Islet of Langerhans (tissue), 1 donor: Measurements from ENCODE around the gene CNKSR3.
A peak's percentile ranks its signal among the peaks of the same experiment; 100 is the strongest.

Experiments used
- FAIRE-seq: peaks from one replicate; lab custom pipeline; 2011; peaks lifted over from hg19 to GRCh38; lab: Jason Lieb, UNC

The CNKSR3 gene

DNA sequence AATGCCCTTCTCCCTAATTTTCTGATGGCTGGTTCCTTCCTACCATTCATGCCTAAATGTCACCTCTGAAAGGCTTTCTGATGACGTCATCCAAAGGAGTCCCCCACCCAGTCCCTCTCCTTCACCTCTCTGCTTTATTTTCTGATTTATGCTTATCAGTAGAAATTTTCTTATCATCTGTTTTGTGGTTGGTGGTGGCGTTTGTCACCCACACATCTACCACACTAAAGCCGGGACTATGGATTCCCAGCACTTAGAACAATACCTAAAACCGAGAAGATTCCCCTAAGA is 9.0 kb downstream of the CNKSR3 start:
- FAIRE-seq = no peak

DNA sequence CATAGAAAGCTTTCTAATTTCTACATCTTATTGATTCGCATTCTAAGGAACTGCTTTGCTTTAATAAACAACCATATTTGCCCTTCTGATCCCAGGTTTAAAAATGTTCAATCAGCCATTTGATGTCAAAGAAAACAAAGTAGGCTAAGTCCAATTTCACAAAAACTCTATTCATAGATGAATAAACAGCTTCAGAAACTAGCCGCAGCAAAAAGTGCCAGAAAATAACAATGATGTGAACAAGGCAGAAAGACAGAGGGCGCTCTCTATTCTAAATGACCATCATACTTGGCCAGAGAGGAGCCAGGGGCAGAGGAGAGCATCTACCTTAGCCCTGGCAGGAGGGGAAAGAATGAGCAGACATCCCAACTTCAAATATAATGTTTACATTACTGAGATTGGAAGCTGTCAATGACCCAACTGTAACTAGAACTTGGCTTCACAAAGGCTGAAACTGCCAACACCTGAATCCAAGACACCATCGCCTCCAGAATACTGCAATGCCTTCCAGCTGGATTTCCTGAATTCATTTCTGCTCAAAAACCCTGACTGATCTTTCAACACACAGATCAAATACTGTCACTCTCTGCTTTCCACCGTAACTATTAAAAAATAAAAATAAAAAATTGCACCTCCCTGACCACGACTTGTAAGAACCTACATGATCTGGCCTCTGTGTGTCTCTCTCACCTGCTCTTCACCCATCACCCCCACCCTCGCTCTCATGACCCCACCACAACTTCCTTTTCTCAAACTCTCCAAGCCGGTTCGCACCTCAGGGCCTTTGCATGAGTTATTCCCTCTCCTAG is 9.5 kb downstream of the CNKSR3 start:
- FAIRE-seq = no peak

DNA sequence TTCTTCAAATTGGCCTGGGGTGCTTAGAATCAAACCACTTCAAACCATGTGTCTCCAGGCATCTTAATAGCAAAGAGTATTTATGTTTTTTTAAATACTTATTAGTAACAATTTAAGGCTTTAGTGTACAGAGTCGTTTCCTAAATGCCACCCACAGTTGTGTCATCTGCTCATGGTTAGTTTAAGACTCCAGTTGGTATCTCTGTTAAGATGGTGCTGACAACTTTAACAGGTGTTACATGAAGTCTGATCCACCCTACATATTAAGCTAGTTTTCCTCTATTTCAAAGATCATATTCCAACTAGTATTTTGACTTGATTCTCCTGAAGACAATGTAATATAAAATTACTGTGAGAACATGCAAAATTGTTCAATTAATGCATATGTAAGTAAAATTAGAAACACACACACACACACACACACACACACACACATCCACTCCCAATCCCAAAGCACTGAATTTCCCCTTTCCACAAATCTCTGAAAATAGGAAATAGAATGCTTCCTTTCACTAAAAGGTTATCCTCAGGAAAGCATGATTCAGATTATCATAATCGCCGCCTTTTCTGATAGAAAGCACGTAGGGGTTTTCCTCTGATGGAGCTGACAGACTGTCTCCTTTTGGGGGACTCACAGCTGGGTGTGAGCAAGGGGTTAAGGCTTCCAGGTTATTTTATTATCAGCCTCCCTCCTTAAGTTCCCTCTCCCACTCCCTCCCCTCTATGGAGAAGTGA is 10.5 kb downstream of the CNKSR3 start:
- FAIRE-seq = no peak

DNA sequence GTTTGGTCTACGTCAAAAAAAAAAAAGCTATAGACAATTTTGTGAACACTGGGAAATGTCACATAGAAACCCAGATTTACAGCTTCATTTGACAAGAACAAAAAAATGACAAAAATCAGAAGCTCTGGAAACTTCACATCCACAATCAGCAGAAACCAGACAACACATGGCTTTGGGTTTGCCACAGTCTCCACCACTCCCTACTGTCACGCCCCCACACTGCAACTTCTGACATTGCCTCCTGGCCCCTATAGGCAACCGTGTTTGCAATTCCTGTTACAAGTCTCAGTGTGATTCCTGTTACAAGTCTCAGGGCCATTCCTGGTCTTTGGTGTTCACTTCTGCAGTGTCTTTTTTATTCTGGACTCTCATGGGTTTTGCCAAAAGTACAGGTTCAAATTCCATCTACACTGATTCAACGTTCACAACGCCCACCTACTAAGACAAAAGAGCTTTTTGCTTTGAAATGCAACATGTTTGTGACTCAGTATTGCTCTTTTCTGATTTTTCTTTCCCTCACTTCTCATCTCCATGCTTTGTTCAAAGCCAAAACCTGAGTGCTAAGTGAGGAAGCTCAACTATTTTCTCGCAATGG is 12.0 kb downstream of the CNKSR3 start:
- FAIRE-seq = no peak

DNA sequence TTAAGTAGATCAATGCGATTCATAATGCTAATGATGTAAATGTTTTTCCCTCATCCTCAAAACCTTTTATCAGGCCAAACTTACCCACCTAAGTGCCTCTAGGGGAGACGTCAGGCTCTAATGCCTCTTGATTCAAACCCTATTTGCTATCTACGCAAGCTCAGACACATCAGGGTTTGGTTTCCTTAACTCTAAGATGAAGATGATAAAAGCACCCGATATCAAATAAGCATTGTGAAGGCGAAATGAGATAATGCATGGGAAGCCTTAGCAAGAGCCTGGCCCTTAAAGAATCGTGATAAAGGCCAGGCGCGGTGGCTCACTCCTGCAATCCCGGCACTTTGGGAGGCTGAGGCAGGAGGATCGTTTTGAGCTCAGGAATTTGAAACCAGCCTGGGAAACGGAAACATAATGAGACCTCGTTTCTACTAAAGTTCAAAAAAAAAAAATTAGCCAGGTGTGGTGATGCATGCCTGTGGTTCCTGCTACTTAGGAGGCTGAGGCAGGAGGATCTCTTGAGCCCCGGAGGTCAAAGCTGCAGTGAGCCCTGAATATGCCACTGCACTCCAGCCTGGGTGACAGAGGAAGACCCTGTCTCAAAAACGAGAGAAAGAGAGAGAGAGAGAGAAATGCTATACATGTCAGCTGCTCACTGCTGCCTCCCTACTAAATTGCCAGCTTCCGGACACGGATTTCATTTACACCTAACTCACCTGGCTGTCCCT is 13.5 kb downstream of the CNKSR3 start:
- FAIRE-seq = no peak

DNA sequence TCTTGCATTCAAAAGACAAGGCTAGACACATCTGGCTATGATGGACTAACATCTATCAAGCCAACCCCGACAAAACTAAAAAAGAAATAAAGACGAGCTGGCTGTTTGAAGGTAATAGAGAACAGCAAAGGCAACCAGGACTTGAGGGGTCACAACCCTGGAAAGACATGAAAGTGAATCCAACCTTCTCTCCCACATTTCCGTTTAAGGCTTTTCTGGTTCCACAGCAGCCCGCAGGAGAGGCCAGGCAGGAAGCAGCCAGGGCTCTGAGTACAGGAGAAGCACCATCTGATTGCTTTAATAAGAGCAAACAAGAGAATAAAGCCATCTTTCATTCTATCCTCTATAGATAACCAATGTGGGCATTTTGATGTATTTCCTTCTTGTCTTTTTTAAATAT is 14.3 kb downstream of the CNKSR3 start:
- no peak for FAIRE-seq

DNA sequence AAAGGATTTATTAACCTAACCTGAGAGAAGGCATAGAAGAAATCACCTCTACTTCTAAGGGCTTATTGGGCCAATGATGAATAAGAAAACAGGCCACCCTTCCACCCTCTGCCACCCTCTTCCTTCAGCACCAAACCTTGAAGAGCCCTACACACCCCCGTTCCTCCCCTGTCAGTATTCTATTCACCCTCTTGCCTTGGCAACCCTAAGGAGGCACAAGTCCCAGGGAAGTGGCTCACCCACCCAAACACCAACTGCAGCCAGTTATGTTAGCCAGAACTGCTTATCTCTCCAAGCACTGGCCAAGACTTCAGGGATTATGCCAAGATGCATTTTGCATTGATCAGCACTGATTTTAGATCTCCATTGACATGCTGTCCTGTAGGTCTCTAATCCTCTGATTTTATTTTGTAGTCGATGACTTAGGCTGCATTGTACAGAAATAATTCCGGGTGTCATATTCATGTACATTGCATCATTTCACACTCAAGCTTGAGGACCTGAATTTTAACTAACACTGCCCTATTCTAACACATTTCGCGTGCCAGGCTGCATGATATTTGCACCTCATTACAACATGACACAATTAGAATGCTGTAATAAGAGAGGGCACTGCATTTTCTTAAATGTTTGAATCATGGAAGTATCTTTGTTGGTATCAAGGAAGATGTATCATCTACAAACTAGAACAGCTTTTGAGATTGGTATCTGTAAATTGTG is 15.7 kb downstream of the CNKSR3 start:
- no peak for FAIRE-seq

DNA sequence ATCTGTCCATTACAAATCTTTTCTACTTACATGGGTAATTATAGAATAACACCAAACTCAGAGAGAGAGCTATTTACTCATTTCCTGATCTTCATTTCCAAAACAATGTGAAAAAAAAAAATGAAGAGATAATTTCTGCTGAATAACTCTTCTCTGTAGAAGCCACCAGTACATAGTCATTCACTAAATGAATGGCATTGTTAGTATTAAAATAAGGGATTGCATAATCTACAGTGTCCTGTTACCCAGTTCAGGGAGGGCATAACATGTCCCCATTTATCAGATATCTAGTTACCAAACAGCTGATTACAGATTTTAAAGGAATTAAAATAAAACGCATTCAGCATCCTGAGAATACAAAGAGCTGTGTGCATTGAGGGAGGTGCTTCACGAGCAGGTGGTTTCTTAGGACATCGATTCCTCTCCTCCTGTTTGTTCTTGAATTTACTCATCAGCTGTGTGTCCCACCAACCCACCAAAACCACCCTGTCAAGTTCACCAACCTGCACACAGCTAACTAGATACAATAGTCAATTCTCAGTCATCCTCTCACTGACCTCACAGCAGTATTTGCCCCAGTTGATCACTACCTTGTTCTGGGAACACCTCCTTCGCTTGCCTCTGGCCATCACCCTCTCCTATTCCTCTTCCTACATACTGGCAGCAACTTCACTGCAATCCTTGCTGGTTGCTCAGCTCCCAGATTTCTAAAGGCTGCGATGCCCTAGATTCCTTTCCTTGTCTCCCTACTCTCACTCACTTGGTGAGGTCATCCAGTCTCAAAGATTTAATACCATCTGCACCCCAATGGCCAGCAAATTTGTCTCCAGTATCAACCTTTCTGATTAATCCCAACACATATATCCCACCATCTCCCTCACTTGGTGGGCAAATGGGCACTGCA is 18.7 kb downstream of the CNKSR3 start:
- FAIRE-seq = no peak

DNA sequence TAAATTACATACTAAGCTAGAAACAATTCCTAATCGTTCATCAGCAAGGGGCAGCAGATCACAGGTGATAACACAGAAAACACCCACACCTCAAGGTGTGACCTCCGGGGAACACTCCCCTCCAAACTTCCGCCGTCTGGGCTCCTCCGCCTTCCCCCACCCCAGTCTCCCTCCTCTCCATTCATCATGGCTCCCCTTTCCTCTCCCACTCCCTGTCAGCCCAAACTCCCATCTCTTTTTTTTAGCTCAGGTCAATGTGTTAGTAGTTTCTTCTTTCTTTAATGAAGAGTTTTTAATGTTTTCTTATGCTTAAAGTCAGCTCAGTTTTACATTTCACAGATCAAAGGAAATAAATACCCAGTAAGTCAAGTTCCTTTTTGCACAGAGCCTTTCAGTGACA is 20.7 kb downstream of the CNKSR3 start:
- FAIRE-seq = no peak

DNA sequence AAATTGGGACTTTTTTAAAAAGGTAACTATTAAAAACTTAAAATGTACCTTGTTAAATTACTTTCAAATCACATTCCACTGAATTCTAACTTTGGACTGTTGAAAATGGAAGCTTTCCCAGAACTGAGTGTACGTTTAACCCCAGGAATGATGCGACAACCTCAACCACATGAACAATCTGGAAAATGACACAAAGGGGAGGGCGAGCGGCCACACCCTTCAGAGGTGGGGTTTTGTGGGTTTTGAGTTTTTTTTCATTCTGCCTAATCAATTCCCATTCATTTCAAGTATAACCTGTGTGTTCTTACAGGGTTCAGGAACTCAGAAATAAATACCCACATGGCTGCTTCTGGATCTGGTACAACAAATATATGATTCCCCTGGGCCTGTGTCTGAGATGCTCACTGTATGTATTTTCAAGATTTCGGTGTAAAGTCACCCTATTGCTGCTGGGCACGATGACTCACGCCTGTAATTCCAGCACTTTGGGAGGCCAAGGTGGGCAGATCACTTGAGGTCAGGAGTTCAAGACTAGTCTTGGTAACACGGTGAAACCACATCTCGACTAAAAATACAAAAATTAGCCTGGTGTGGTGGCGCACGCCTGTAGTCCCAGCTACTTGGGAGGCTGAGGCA is 21.6 kb downstream of the CNKSR3 start:
- FAIRE-seq = no peak

DNA sequence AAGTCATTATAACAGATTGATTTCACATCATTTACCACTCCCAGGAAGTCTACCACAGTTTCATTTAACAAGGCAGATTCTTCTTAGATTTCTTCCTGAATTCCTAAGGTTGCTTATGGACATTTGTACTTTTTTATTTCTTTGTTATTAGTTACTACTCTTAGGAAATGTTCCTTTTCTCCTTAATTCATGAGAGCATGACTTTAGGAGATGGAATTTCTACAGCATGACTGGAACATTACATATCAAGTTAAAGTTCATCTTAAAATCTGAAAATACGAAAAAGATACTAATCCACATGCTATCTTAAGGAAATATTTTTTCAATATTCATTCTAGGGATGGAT is 22.3 kb downstream of the CNKSR3 start:
- no peak for FAIRE-seq

DNA sequence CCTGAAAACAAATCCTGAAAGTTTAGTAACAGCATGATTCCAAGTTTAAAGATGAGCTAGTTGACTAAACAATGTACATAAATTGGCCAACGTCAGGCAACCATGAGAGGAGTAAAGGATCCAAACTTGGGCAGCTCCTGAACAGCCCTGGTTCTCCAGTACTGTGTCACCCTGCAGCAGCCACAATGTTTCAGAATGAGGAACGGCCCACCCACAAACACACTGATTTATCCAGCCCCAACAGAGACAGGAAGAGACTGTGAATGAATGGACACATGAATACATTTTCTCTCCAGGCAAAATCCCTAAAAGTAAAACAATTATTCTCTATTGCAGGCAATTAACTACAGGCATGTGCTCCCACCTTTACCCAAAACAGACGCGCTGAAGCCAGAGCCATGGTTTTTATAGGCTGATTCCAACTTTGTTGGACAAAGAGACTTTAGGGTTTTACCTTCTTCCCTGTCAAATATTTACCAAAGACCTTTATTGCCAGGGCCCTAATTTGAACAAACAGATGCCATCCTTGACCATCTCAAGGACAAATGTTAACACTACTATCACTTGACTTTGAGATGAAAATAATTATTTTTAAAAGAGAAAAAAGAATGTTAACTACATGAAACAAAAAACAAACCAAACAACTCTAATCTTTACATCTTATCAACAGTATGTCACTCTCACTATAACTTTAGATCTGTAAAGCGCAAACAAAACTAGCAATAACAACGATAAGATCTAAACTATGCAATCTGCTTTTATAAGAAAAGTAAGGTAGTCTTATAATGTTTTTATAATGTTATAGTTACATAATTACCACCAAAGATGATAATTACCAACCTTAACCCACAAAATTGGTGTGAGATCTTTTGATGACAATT is 22.9 kb downstream of the CNKSR3 start:
- FAIRE-seq = no peak

DNA sequence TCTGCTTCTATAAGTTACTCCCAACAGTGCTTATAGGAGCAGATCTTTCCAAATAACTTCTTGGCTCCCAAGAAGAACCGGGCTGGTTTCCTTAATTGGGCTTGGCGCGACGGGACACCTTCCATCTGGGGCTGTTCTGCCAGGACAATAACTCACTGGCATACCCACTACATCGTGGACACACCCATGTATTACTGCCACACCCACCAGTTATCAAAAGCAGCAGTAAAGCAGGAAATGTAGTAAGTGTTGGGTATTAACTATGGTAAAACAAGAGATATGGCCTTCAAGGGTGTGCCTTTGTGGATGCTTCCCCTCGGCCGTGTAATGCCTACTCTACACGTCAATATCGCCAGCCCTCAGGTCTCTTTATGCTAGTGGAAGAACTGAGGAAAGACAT is 24.7 kb downstream of the CNKSR3 start:
- no peak for FAIRE-seq

DNA sequence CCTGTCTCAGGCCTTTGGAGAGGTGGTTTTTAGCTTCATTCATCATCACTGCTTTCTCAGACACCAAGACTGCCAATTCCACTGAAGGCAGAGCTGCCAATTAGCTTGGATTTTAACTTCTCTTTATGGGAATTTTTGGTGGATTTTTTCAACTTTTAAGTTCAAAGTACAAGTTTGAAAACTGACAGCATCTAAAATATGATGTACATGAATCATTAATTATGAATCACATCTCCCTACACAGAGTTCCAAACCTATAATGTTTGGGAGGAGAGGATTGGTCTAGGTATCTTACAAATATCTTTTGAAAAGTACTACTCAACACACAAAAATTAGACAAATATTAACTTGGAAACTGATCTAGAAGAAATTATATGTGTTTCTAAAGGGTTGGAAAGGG is 25.5 kb downstream of the CNKSR3 start:
- FAIRE-seq = no peak

DNA sequence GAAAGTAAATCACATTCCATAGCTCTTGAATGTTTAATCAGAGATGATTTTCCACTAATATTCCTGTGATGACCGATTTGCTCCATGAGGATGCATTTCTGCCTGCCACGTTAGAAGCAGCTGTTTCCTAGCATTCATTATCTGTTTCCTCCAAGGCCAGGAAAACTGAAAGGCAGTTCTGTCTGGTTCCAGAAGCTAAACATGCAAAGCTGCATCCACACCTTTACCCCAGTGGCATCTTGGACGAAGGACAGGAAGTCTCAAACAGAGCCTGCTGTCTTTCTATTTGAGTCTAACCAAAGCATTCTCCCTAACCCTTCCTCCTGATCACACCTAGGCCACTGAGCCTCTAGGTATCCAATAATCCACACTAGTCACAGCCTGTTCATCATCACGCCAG is 27.6 kb downstream of the CNKSR3 start:
- FAIRE-seq = no peak

DNA sequence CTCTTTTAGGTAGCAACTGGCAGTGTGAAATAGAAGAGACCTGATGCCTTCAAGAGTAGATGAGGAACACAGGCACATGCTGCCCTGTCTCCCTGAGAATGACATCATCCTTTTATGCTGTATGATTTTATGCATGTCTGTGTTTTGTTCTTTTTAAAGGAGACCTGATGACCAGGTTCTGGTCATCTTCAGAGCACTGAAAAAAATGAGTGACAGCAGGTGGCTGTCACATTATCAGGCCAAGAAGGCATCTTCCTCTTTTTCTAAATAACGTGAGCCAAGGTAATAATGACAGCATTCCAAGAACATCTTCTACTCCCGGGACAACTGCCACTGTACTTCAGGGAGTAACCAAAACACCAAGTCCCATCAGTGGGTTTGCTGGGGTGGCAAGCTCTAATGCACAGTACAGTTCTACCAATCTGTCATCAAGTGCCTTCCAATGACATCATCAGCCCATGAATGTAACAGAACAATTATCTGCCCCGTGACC is 28.9 kb downstream of the CNKSR3 start:
- FAIRE-seq = peak; percentile 5

DNA sequence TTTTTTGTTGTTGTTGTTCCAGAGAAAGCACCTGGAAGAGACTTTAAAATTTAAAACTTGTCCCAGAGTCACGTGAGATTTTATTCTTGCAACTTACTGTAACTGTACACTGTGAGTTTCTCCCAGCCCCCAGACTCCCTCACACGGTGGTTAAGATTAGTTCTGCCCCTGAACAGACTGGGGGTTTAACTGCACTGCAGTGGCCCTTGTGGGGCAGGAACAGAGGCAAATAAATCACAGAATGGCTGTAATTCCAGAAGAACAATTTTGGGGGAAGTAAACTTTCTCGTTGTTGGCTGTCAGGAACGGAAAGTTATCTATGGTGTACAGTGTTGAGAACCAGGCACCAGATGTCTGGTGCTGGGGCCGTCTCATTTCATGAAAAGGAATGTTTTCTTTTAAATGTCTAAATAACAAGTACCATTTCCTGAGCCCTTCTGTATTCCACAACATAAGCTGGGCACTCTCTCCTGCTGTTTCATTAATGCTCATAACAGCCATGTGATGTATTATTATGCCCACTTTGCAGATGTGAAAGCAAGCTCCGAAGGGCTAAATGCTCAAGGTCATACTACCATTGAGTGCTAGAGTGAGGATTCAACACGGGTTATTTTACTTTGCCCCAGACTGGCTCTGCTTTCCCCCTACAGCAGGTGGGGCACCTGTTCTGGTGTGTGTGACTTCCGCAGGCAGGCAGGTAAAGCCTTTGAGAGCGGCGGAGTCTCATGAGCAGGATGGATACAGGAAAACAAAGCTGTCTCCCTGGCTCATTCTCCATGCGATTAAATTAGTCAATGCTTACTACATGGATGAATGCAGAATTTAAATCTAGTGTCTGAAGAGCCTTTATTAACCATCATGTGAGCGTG is 30.5 kb downstream of the CNKSR3 start:
- FAIRE-seq = no peak

DNA sequence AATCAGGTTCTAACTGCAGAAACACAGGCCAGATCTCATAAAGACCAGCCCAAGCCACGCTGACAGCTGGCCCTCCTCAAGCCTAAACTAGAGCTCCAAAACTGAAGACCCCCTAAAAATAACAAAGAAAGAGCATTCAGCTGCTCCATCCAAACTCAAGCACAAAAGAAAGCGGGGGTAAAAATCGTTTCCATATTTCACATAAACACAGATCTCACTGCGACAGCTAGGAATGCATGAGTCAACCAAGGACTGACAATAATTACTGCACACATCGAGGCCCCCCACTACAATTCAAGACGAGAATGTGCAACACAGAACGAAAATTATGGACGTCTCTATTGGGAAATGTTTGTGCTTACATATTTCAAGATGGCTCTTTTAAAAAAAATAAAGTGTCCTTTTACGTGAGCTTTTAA is 31.1 kb downstream of the CNKSR3 start:
- no peak for FAIRE-seq

DNA sequence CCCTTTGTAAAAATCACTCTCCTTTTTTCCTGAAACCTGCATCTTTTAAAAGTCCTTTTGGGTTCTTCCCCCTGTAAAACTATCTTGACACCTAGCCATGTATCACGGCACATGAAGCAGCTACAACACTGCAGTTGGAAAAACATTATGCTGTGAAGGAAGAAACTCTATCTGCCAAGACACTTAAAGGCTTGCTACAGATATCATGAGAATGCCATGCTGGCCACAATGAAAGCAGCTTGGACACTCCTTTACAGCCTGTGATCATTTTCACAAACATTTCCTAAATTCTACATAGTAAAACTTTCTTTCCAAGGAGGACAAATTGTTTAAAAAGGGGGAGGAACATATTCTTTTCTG is 31.8 kb downstream of the CNKSR3 start:
- no peak for FAIRE-seq
